Right atrium auricular region (tissue), 2 donors: Measurements from ENCODE around the gene SPTB. TPM values are rescaled to one million over a fixed set of nuclear protein-coding genes. Genes with fewer than 3 reads are reported as not detected.

ENCODE experiments used
- DNase-seq: peaks from one replicate; pipeline ENCODE4 v3.0.0-alpha.2; 2019; ENCODE audit warnings: low spot score
- H3K27ac ChIP-seq, 2 donors: fragments of 200-600 bp; sonication (generic); 1 replicate in 1 of 2; 2 replicates in 1 of 2; pipeline ENCODE4 v1.5.1; 2016 to 2019
- H3K27me3 ChIP-seq, 2 donors: fragments of 200-600 bp; sonication (generic); one replicate each; pipeline versions ENCODE4 v1.5.1 to v1.6.0; 2017 to 2019
- H3K36me3 ChIP-seq: fragments of 200-600 bp; sonication (generic); one replicate; pipeline ENCODE4 v1.5.1; 2016
- H3K4me1 ChIP-seq, 2 donors: fragments of 200-600 bp; sonication (generic); one replicate each; pipeline versions ENCODE4 v1.5.1 to v1.6.0; 2017 to 2019
- H3K4me3 ChIP-seq, 2 donors: fragments of 200-600 bp; sonication (generic); 1 replicate in 1 of 2; 2 replicates in 1 of 2; pipeline ENCODE4 v1.5.1; 2017 to 2019; ENCODE audit warnings: mild to moderate bottlenecking in 1 of 2, moderate library complexity in 1 of 2
- H3K9me3 ChIP-seq, 2 donors: fragments of 200-600 bp; sonication (generic); one replicate each; pipeline ENCODE4 v1.5.1; 2019
- CTCF ChIP-seq, 2 donors: fragments of 200-600 bp; sonication (generic); IDR thresholded peaks; one replicate each; pipeline ENCODE4 v1.5.1; 2019; ENCODE audit warnings: antibody characterized with exemption in 2 of 2
- total RNA-seq, 2 donors: library from RNA; depleted of rRNA; stranded (reverse); fragments of >200 nt; gene quantifications; one replicate each; pipeline ENCODE4 v1.1.0, GENCODE V29; 2016

The SPTB gene
- total RNA-seq, 2 donors from 2014 or later = 84.4 to 102 TPM

- Histone ChIP-seq H3K27me3 (no peaks in the 10 kb centered on the region), H3K27ac (no peak overlapping the region), H3K9me3 (no peaks in the 10 kb centered on the region), H3K4me3 (no peak overlapping the region), H3K36me3 (peaks cover 39% of the 10 kb centered on the region), H3K4me1 (peaks cover 0 to 7% of the 10 kb centered on the region in 2 donors)
- DNase-seq = no peak
- no peak for TF ChIP-seq CTCF (IDR thresholded peaks at IDR 0.05)
Measured at GRCh38 chr14:64786296-64787149, 93.2 kb downstream of the SPTB start.

GRCh38 chr14:64784006-64784405, 95.7 kb downstream of the SPTB start:
- Histone ChIP-seq H3K36me3 (peaks cover 32% of the 10 kb centered on the region), H3K9me3 (no peaks in the 10 kb centered on the region), H3K27ac (no peak overlapping the region), H3K4me3 (no peak overlapping the region), H3K27me3 (no peaks in the 10 kb centered on the region), H3K4me1 (peaks cover 0 to 10% of the 10 kb centered on the region in 2 donors)
- no peak for DNase-seq
- no peak for TF ChIP-seq CTCF (IDR thresholded peaks at IDR 0.05)

- no peak overlapping the region for H3K4me3 ChIP-seq
- TF ChIP-seq CTCF (IDR thresholded peaks at IDR 0.05) = no peak
- peaks cover 32% of the 10 kb centered on the region for H3K36me3 ChIP-seq
- H3K4me1 ChIP-seq = peaks cover 0 to 28% of the 10 kb centered on the region in 2 donors
- no peaks in the 10 kb centered on the region for H3K9me3 ChIP-seq
- no peak overlapping the region for H3K27ac ChIP-seq
- H3K27me3 ChIP-seq = no peaks in the 10 kb centered on the region
- DNase-seq = no peak
Measured at GRCh38 chr14:64782196-64782595, 97.5 kb downstream of the SPTB start.

- H3K27me3 ChIP-seq = no peaks in the 10 kb centered on the region
- no peak for TF ChIP-seq CTCF (IDR thresholded peaks at IDR 0.05)
- peaks cover 19% of the 10 kb centered on the region for H3K36me3 ChIP-seq
- H3K27ac ChIP-seq = peak overlapping the region; percentile 53 to 69
- no peak for DNase-seq
- H3K4me3 ChIP-seq = no peak overlapping the region
- no peaks in the 10 kb centered on the region for H3K9me3 ChIP-seq
- H3K4me1 ChIP-seq = peaks cover 0 to 28% of the 10 kb centered on the region in 2 donors
Measured at GRCh38 chr14:64779472-64779871, 100.2 kb downstream of the SPTB start.

GRCh38 chr14:64778104-64778754, 101.5 kb downstream of the SPTB start:
- no peaks in the 10 kb centered on the region for H3K9me3 ChIP-seq
- no peaks in the 10 kb centered on the region for H3K27me3 ChIP-seq
- no peak for DNase-seq
- no peak for TF ChIP-seq CTCF (IDR thresholded peaks at IDR 0.05)
- H3K4me3 ChIP-seq = no peak overlapping the region
- peaks cover 20% of the 10 kb centered on the region for H3K36me3 ChIP-seq
- H3K4me1 ChIP-seq = peaks cover 0 to 28% of the 10 kb centered on the region in 2 donors
- H3K27ac ChIP-seq = peak overlapping the region; percentile 53 to 69
